Measurements from ENCODE around the gene RUNX2.

- TF ChIP-seq CTCF (IDR thresholded peaks at IDR 0.05 in 4 of 5, conservative IDR thresholded peaks at IDR 0.05 in 1 of 5) (no peak), POLR2A (IDR thresholded peaks at IDR 0.05) (no peak)
Measured at GRCh38 chr6:45597424-45597823, 269.3 kb downstream of the RUNX2 start.

Data from gastrocnemius medialis (tissue), 4 donors.